Adipocyte (in vitro differentiated cells): ENCODE results near the gene ANKS3.

ENCODE experiments used
- DNase-seq: peaks from one replicate; pipeline ENCODE4 v3.0.0-alpha.2; 2015; ENCODE audit warnings: low read depth
- H3K27me3 ChIP-seq: replicated peaks from 2 replicates; pipeline ENCODE4 v1.7.0; 2013; ENCODE audit warnings: mild to moderate bottlenecking, low read length, moderate library complexity; ENCODE audit not compliant: control insufficient read depth, insufficient read depth
- H3K36me3 ChIP-seq: 2 replicates; pipeline ENCODE4 v1.7.0; 2013; ENCODE audit warnings: low read length, mild to moderate bottlenecking, moderate library complexity; ENCODE audit not compliant: control insufficient read depth, insufficient read depth, severe bottlenecking
- H3K4me1 ChIP-seq: 2 replicates; pipeline ENCODE4 v1.7.0; 2013; ENCODE audit warnings: mild to moderate bottlenecking, low read length, moderate library complexity; ENCODE audit not compliant: control insufficient read depth, insufficient read depth
- H3K4me3 ChIP-seq: 2 replicates; pipeline ENCODE4 v1.7.0; 2013; ENCODE audit warnings: mild to moderate bottlenecking, low read length, moderate library complexity
- H3K9ac ChIP-seq: 2 replicates; pipeline ENCODE4 v1.7.0; 2013; ENCODE audit warnings: mild to moderate bottlenecking, low read length, moderate library complexity
- H3K9me3 ChIP-seq: 2 replicates; pipeline ENCODE4 v1.7.0; 2013; ENCODE audit warnings: mild to moderate bottlenecking, low read length, moderate library complexity; ENCODE audit not compliant: control insufficient read depth

ANKS3 gene

DNA sequence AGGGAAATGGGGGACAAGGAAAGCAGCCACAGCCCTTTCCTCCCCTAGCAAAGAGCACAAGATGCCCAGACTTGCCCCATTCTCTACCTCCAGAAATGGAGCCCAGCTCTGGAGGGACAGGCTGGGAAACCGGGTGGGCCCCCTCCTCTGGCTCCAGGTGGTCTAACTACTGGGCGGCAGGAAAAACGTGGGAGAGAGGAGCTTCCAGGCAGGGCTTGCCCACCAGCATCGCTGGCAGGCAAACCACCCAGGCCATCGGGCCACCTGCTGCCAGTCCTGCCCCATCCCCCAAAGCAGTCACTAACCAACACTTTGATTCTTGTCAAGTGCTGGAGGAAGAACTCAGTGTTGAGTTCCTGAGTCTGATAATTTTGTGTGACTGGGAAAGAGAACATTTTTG, 15.6 kb downstream of the ANKS3 start:
- Histone ChIP-seq H3K27me3 (no peaks in the 10 kb centered on the region), H3K4me1 (no peaks in the 10 kb centered on the region), H3K4me3 (no peak overlapping the region), H3K9me3 (no peaks in the 10 kb centered on the region), H3K36me3 (peaks cover 33% of the 10 kb centered on the region), H3K9ac (no peak overlapping the region)
- DNase-seq = no peak

GRCh38 chr16:4714996-4715395, 19.1 kb downstream of the ANKS3 start:
- DNase-seq = no peak
- Histone ChIP-seq H3K36me3 (peaks cover 39% of the 10 kb centered on the region), H3K9me3 (no peaks in the 10 kb centered on the region), H3K9ac (no peak overlapping the region), H3K4me1 (no peaks in the 10 kb centered on the region), H3K4me3 (no peak overlapping the region), H3K27me3 (no peaks in the 10 kb centered on the region)

DNA sequence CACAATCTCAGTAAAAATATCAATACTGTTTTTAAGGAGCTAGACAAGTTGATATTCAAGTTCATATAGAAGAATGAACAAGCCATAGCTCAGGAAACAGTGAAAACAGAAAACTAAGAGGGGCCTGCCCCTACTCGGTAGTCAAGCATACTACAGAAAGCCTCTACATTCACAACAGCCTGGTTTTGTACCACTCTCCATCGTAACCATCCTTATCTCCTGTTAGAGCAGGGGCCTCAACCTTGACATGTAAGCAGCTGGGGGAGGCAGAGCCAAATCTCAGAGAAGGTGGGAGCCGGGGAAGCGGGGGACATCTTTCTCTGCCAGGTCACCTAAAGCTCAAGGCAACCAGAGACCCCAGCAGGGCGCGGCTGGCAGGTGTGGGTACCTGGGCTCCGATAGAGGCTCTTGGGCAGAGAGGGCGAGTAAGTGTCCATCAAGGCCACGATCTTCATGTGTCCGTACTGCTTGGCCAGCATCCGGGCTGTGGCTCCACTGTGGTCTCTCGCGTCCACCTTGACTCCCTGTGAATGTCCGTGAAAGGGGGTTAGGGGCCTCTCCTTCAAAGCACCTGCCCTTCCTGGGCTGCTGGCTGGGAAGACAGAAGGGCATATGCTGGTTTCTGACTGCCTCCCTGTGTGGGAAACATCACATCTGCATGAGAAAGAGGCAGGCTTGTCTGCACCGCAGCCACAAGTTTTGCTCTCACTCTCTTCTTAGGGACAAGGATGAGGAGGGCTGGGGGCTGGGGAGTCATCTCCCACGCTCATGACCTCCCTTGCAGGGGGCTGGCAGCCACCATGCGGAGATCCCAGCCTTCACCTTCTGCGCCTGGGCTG, 20.2 kb downstream of the ANKS3 start:
- H3K36me3 ChIP-seq = peaks cover 38% of the 10 kb centered on the region
- DNase-seq = no peak

DNA sequence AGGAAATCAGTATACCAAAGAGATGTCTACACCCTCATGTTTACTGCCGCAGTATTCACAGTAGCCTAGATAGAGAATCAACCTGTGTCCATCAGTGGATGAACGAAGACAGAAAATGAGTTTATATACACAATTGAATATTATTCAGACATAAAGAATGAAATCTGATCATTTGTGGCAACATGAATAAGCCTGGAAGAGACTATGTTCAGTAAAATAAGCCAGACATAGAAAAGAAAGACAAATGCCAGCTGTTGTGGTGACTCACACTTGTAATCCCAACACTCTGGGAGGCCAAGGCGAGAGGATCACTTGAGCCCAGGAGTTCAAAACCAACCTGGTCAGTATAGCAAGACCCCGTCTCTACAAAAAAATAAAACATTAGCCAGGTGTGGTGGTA, 24.6 kb downstream of the ANKS3 start:
- H3K36me3 ChIP-seq = peaks cover 40% of the 10 kb centered on the region
- H3K9ac ChIP-seq = no peak overlapping the region
- H3K27me3 ChIP-seq = no peaks in the 10 kb centered on the region
- H3K4me1 ChIP-seq = no peaks in the 10 kb centered on the region
- H3K4me3 ChIP-seq = no peak overlapping the region
- peak; percentile 28 for DNase-seq
- no peaks in the 10 kb centered on the region for H3K9me3 ChIP-seq

More for the DNA sequence above, 20.2 kb downstream of the ANKS3 start:
- Histone ChIP-seq H3K9ac (no peak overlapping the region), H3K4me1 (no peaks in the 10 kb centered on the region), H3K4me3 (no peak overlapping the region), H3K9me3 (no peaks in the 10 kb centered on the region), H3K27me3 (no peaks in the 10 kb centered on the region)

GRCh38 chr16:4706871-4707270, 27.2 kb downstream of the ANKS3 start:
- Histone ChIP-seq H3K4me3 (no peak overlapping the region), H3K4me1 (no peaks in the 10 kb centered on the region), H3K27me3 (no peaks in the 10 kb centered on the region), H3K9me3 (no peaks in the 10 kb centered on the region), H3K9ac (no peak overlapping the region), H3K36me3 (peaks cover 40% of the 10 kb centered on the region)
- no peak for DNase-seq

DNA sequence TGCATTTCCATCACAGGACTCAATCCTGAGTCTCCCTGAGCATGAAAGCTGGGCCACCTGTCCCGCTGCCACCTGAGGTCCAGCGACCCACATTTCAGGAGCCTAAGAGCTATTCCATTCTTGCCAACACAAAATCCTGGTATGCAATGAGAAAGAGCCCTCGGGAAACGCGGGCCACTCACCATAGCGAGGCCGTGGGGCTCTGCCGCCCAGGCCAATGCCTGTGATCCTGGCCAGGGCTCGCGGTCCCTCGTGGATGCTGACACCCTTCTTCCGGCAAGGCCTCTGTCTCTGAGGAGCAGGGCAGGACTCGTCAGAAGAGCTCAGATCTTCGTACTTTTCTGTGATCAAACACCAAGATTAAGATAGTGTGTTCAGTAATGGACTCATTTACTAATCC, 29.2 kb downstream of the ANKS3 start:
- Histone ChIP-seq H3K36me3 (peaks cover 50% of the 10 kb centered on the region), H3K9ac (no peak overlapping the region), H3K4me1 (no peaks in the 10 kb centered on the region), H3K27me3 (no peaks in the 10 kb centered on the region), H3K4me3 (no peak overlapping the region), H3K9me3 (no peaks in the 10 kb centered on the region)
- DNase-seq = no peak

DNA sequence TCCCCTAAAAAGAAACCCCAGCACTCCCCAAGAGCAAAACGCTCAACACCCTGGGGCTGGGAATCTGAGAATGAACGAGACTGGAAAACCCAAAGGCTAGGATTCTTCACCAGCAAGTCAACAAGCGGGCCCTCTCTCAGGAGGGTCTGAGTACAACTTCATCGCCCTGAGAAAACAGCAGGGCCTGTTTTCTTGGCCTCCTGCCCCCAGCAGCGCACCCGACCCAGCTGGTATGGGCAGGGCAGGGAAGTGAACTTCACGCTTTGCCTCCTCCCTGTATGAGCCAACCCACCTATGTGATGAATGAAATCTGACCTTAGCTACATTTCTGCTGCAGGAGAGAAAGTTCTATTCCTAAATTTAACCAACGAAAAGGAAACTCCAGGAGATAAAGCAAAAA, 29.6 kb downstream of the ANKS3 start:
- Histone ChIP-seq H3K36me3 (peaks cover 52% of the 10 kb centered on the region), H3K9ac (no peak overlapping the region), H3K27me3 (no peaks in the 10 kb centered on the region), H3K4me3 (no peak overlapping the region), H3K9me3 (no peaks in the 10 kb centered on the region), H3K4me1 (no peaks in the 10 kb centered on the region)
- no peak for DNase-seq

DNA sequence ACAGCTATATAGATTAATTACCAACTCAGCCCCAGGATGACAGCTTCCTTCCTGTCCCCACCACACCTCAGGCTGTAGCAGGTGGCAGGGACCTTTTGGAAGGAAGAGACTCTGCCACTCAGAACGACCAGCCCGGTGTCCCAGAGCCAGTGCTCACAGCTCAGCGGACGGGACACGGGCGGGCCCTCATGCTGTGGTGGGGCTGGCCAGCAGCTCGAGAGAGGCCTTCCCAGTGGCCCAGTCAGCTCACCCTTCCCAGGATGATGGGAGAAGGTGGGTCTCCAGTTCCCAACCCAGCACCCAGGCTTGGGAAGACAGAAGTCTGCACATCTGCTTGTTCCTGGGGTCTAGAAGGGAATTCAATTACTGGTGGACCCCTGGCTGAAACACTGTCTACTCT, 30.2 kb downstream of the ANKS3 start:
- no peaks in the 10 kb centered on the region for H3K9me3 ChIP-seq
- no peak overlapping the region for H3K9ac ChIP-seq
- H3K4me3 ChIP-seq = no peak overlapping the region
- no peak for DNase-seq
- no peaks in the 10 kb centered on the region for H3K27me3 ChIP-seq
- no peaks in the 10 kb centered on the region for H3K4me1 ChIP-seq
- peaks cover 58% of the 10 kb centered on the region for H3K36me3 ChIP-seq

GRCh38 chr16:4702466-4702808, 31.6 kb downstream of the ANKS3 start:
- peaks cover 65% of the 10 kb centered on the region for H3K36me3 ChIP-seq
- H3K4me3 ChIP-seq = no peak overlapping the region

DNA sequence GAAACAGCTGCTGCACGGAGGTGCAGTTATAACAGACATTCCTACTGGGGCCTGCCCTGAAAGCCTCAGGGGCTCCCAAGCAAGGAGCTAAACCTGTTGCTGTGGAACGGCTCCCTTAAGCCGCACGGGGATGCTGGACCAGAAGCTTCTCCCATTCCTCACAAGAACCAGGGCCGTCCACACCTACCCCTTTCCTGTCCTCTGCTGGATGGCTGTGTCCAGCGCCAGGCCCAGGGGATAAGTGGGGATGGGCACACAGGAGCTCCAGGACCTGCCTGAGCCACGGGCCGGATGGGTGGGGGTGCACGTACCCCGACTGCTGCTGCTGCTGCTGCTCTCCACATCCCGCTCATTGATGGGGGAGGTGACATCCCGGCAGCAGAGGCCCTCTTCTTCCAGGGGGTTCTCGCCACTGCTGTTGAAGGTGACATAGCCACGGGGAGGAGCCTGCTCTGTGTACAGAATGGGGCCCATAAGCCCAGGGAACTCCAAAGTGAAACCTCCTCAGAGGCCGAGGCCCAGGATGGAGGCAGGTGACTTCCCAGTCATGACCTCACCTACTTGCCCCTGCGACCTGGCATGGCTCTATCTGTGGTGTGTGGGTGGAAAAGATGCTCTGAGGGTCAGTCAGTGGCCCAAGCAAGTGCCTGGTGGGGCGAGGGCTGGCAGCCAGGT, 32.1 kb downstream of the ANKS3 start:
- H3K36me3 ChIP-seq = peaks cover 65% of the 10 kb centered on the region
- H3K4me3 ChIP-seq = no peak overlapping the region
- H3K9ac ChIP-seq = no peak overlapping the region
- H3K9me3 ChIP-seq = no peaks in the 10 kb centered on the region
- no peaks in the 10 kb centered on the region for H3K4me1 ChIP-seq
- no peak for DNase-seq
- no peaks in the 10 kb centered on the region for H3K27me3 ChIP-seq

More at GRCh38 chr16:4702466-4702808, 31.6 kb downstream of the ANKS3 start:
- DNase-seq = no peak
- H3K9ac ChIP-seq = no peak overlapping the region
- no peaks in the 10 kb centered on the region for H3K9me3 ChIP-seq
- no peaks in the 10 kb centered on the region for H3K27me3 ChIP-seq
- H3K4me1 ChIP-seq = no peaks in the 10 kb centered on the region

GRCh38 chr16:4700997-4701743, 32.9 kb downstream of the ANKS3 start:
- Histone ChIP-seq H3K36me3 (peaks cover 66% of the 10 kb centered on the region), H3K4me3 (no peak overlapping the region), H3K9ac (no peak overlapping the region), H3K9me3 (no peaks in the 10 kb centered on the region), H3K4me1 (peaks cover under 1% of the 10 kb centered on the region), H3K27me3 (no peaks in the 10 kb centered on the region)
- DNase-seq = no peak
